ENCODE data around the gene ARIH2.

ARIH2 gene

DNA sequence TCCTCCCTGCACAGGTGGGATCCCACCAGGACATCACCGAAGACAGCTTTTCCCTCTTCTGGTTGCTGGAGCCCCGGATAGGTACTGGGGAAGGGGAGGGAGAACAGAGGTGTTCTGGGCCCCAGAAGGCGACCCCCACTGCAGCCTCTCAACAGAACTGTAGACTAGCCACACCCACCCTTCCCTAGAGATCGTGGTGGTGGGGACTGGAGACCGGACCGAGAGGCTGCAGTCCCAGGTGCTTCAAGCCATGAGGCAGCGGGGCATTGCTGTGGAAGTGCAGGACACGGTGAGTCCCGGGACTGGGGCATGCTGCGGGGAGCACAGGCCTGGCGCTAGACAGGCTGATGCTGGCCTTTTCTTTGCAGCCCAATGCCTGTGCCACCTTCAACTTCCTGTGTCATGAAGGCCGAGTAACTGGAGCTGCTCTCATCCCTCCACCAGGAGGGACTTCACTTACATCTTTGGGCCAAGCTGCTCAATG is 104.1 kb downstream of the ARIH2 start:
- no peak for TF ChIP-seq CTCF (IDR thresholded peaks at IDR 0.05; ENCODE audit: low read depth, low read length, missing control alignments)
- peak overlapping the region; percentile 77 for H3K4me3 ChIP-seq (replicated peaks; ENCODE audit: low read depth, low read length)
- DNase-seq (ENCODE audit: extremely low read depth, low read depth) = no peak

- H3K4me3 ChIP-seq (replicated peaks; ENCODE audit: low read depth, low read length) = no peak overlapping the region
- DNase-seq (ENCODE audit: extremely low read depth, low read depth) = no peak
- no peak for TF ChIP-seq CTCF (IDR thresholded peaks at IDR 0.05; ENCODE audit: low read depth, low read length, missing control alignments)
These were observed 105.1 kb downstream of the ARIH2 start for GRCh38 chr3:49023775-49024174.

DNA sequence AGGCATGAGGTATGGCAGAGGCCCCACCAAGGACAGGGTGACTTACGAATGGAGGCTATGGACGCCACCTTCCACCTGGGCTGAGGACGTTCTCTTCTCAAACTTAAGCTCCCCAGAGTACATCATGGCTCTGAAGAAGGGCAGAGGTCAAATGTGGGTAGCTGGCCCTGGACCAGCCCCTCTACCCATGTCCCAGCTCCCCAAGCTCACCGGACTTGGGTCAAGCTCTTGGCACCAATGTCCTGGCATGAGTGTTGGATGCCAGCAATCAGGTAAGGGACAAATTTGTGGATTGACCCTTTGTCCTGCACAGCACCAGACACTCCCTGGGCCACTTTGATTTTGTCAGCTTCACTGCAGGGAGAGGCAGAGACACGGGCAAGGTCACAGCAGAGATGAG is 105.8 kb downstream of the ARIH2 start:
- no peak for TF ChIP-seq CTCF (IDR thresholded peaks at IDR 0.05; ENCODE audit: low read depth, low read length, missing control alignments)
- no peak for DNase-seq (ENCODE audit: extremely low read depth, low read depth)
- no peak overlapping the region for H3K4me3 ChIP-seq (replicated peaks; ENCODE audit: low read depth, low read length)

DNA sequence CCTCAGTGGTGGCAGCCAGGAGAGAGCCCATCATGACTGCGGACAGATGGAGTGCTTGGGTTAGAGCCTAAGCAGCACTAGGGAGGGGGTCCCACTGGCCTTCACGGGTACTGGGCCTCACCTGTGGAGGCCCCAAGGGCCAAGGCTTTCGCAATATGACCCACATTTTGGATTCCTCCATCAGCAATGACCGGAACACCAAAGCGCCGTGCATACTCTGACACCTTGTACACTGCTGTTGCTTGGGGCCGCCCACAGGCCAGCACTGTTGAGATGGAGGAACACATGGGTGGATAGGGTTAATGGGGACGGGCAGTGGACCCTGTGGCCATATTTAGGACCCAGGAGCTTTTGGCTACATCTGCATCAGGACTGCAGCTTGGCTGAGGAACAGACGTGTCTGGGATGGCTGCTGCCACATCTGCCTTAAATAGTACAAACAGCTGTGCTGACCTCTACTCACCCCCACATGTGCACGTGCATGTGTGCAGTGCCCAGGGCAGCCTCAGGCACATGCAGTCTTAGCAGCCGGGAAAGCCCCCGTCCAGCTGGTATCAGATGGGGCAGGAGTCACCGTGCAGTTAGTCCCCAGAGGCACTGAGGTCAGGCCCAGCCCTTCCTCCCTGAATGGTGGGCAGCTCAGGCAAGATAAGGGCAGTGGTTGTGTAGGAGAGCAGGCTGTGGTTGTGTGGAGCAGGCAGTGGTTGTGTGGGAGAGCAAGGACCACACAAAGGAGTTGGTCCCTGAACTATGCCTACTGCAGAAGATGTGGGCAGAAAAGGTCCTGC is 106.6 kb downstream of the ARIH2 start:
- 0 out of 2 replicates have a peak overlapping the region, but pooled peaks have one; percentile 10 for H3K4me3 ChIP-seq (replicated peaks; ENCODE audit: low read depth, low read length)
- no peak for TF ChIP-seq CTCF (IDR thresholded peaks at IDR 0.05; ENCODE audit: low read depth, low read length, missing control alignments)
- DNase-seq (ENCODE audit: extremely low read depth, low read depth) = no peak

DNA sequence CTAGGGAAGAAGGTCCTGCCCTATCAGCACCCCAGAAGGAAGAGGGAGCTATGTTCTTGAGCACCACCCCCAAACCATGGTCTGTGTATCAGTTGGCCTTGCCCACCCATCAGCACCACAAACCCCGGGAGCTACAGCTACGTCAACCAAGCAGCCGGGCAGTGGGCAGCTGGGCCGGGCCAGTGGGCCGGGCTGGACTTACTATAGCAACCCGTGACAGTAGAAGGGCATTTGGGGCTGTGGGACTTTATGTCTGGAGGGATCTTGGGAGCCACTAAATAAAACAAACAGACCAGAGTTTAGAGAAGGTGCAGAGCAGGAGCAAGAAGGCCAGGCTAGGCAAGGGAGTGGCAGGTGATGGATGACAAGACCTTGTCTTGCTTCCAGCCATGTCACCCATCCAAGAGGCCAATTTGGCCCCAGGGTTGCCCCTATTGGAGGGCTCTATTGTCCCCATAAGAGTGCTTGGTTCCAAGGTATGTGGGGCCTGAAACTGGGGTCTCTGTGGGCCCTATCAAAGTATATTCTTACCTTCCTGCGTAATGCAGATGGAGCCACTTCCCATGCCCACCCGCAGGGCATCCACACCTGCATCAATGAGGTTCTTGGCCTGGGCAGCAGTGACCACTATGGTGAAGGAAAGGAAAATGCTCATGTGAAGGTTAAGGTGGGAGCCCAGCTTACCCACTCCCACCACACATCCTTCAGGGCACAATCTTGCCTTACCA is 107.3 kb downstream of the ARIH2 start:
- TF ChIP-seq CTCF (IDR thresholded peaks at IDR 0.05; ENCODE audit: low read depth, low read length, missing control alignments) = no peak
- no peak for DNase-seq (ENCODE audit: extremely low read depth, low read depth)
- H3K4me3 ChIP-seq (replicated peaks; ENCODE audit: low read depth, low read length) = 0 out of 2 replicates have a peak overlapping the region, but pooled peaks have one; percentile 10

DNA sequence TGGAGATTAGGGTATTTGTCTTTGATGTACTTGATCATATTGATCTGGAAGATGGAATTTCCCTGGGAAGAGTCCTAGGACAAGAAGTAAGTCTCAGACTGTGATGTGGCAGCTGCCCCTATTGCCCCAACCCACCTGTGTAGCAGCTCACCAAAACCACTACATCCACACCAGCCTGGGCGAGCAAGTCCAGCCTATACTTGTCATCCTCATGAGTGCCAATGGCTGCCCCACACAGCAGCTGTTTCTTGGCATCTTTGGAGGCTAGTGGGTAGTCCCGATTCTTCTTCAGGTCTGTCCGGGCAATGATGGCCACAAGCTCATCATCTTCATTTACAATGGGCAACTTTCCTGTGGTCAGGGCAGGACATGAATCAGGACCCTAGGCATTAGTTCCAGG is 107.9 kb downstream of the ARIH2 start:
- no peak for TF ChIP-seq CTCF (IDR thresholded peaks at IDR 0.05; ENCODE audit: low read depth, low read length, missing control alignments)
- DNase-seq (ENCODE audit: extremely low read depth, low read depth) = no peak
- H3K4me3 ChIP-seq (replicated peaks; ENCODE audit: low read depth, low read length) = peak overlapping the region; percentile 10; the same call in 1 of the 2 replicates

Measured in HFF-Myc (cell line).